HepG2 (cell line): Measurements from ENCODE around the gene SELENOS. TPM values are rescaled to one million over a fixed set of nuclear protein-coding genes. Genes with fewer than 3 reads are reported as not detected.
A peak's percentile ranks its signal among the peaks of the same experiment; 100 is the strongest.
"Not testable (repeated sequence)": the region's sequence is repeated elsewhere in the genome, so short reads cannot be mapped to it uniquely, and the experiment has no call there.

Experiments used
- ATAC-seq: fragments of 200-7000 bp; cut with Tn5 transposase; 3 replicates; pipeline ENCODE4 v1.9.1; 2020; ENCODE audit warnings: mild to moderate bottlenecking, moderate library complexity
- BruUV-seq: library from RNA; stranded (reverse); fragments of 400-500 nt; replicated peaks from 2 replicates; lab custom pipeline; 2021; lab: Mats Ljungman, UMichigan
- CTCF ChIA-PET: fragments of 300-600 bp; formaldehyde crosslinking; extraction: SDS; loops from one replicate; lab custom pipeline; 2021; ENCODE audit warnings: low total read pairs, inconsistent platforms, low intra/inter-chr PET ratio; lab: Yijun Ruan, JAX
- POLR2A ChIA-PET: fragments of 350-600 bp; sonication (Branson Sonifier 250); formaldehyde crosslinking; loops from one replicate; lab custom pipeline; 2020; ENCODE audit warnings: antibody characterized with exemption, inconsistent platforms; lab: Yijun Ruan, JAX
- DNase-seq: peaks from one replicate; pipeline ENCODE4 v3.0.0-alpha.2; 2015; ENCODE audit warnings: low spot score
- FAIRE-seq: peaks from 3 replicates; lab custom pipeline; 2011; peaks lifted over from hg19 to GRCh38; lab: Jason Lieb, UNC
- H2AFZ ChIP-seq: one replicate; pipeline ENCODE4 v1.6.1; 2011; ENCODE audit warnings: low read length, inconsistent platforms
- H3K27ac ChIP-seq: fragments of 300-600 bp; 3 replicates; pipeline ENCODE4 v1.8.0; 2011; ENCODE audit warnings: mixed run types, mild to moderate bottlenecking, mixed read lengths, low read length, inconsistent platforms; ENCODE audit not compliant: insufficient read depth; ENCODE audit errors: extremely low read length
- H3K27me3 ChIP-seq, 2 experiments: fragments of 200-600 bp in 1 of 2; 2 replicates in 1 of 2; 3 replicates in 1 of 2; pipeline versions ENCODE4 v1.6.0 to v1.8.0; 2011; ENCODE audit warnings: low read length in 2 of 2, mild to moderate bottlenecking in 2 of 2, moderate library complexity in 2 of 2, inconsistent platforms in 1 of 2; ENCODE audit not compliant: insufficient read depth in 2 of 2, control insufficient read depth in 1 of 2
- H3K36me3 ChIP-seq, 2 experiments: fragments of 200-600 bp in 1 of 2; replicated peaks in 1 of 2; 2 replicates in 1 of 2; 3 replicates in 1 of 2; pipeline versions ENCODE4 v1.5.1 to v1.8.0; 2011; ENCODE audit warnings: low read length in 2 of 2, inconsistent platforms in 1 of 2; ENCODE audit not compliant: insufficient read depth in 2 of 2, control insufficient read depth in 1 of 2
- H3K4me1 ChIP-seq: 2 replicates; pipeline ENCODE4 v1.5.1; 2012; ENCODE audit warnings: low read length, inconsistent platforms; ENCODE audit not compliant: insufficient read depth
- H3K4me2 ChIP-seq: 2 replicates; pipeline ENCODE4 v1.6.0; 2011; ENCODE audit warnings: low read depth, low read length, inconsistent platforms
- H3K4me3 ChIP-seq, 3 experiments: fragments of 200-600 bp in 1 of 3; sonication (generic), shearing (Covaris generic) in 1 of 3; replicated peaks in 1 of 3; 2 replicates each; pipeline ENCODE4 v1.5.1; 2011 to 2016; ENCODE audit warnings: low read length in 3 of 3, inconsistent platforms in 2 of 3, low read depth in 2 of 3, mild to moderate bottlenecking in 2 of 3, control low read depth in 1 of 3, mixed read lengths in 1 of 3; ENCODE audit not compliant: insufficient read depth in 1 of 3
- H3K79me2 ChIP-seq: one replicate; pipeline ENCODE4 v1.6.1; 2011; ENCODE audit warnings: low read length, inconsistent platforms; ENCODE audit not compliant: insufficient read depth
- H3K9ac ChIP-seq: 2 replicates; pipeline ENCODE4 v1.6.0; 2011; ENCODE audit warnings: mild to moderate bottlenecking, low read depth, low read length, inconsistent platforms; ENCODE audit not compliant: insufficient read depth
- H3K9me3 ChIP-seq: 2 replicates; pipeline ENCODE4 v1.5.1; 2012; ENCODE audit warnings: mild to moderate bottlenecking, low read length
- H4K20me1 ChIP-seq: 2 replicates; pipeline ENCODE4 v1.6.0; 2011; ENCODE audit warnings: inconsistent platforms, mild to moderate bottlenecking, low read length, moderate library complexity; ENCODE audit not compliant: insufficient read depth
- ATF4 ChIP-seq, 2 experiments: fragments of 450-650 bp in 1 of 2; sonication (generic) in 1 of 2; formaldehyde crosslinking; IDR thresholded peaks; 2 replicates each; pipeline versions ENCODE4 v1.5.0 to v1.8.0; 2020 to 2022; ENCODE audit warnings: mild to moderate bottlenecking in 1 of 2, missing genetic modification reagents in 1 of 2
- CTCF ChIP-seq: sonication (generic); formaldehyde crosslinking; IDR thresholded peaks from 2 replicates; pipeline ENCODE4 v1.5.0; 2020; ENCODE audit warnings: mild to moderate bottlenecking, missing genetic modification reagents, moderate library complexity
- ZNF780A ChIP-seq: sonication (generic); formaldehyde crosslinking; IDR thresholded peaks from 2 replicates; pipeline ENCODE4 v1.8.0; 2022; ENCODE audit warnings: mild to moderate bottlenecking, missing genetic modification reagents, moderate library complexity
- WGBS: methylation state at CpG from one replicate; pipeline ENCODE4 v1.1.6; 2017; ENCODE audit warnings: low lambda C conversion rate; 5-methylcytosine and 5-hydroxymethylcytosine counted together
- in situ Hi-C: cut with HindIII; loops from 2 replicates; pipeline ENCODE4 v1.10.0; 2017; ENCODE audit warnings: low pct_unique_long_range_greater_than_20kb; ENCODE audit not compliant: extremely low pct_ligation_motif_present
- intact Hi-C: fragments of 100-400 bp; cut with micrococcal nuclease; formaldehyde crosslinking; loops from one replicate; pipeline ENCODE4 v1.10.0; 2022; ENCODE audit not compliant: unreplicated experiment
- polyA plus RNA-seq, 8 experiments: library from polyadenylated mRNA; depleted of rRNA in 3 of 8; stranded (reverse) in 7 of 8; unstranded in 1 of 8; fragments of >200 nt; fragmentation: Illumina TruSeq in 4 of 8; extraction: Trizol in 4 of 8; gene quantifications; 2 replicates each; pipeline versions ENCODE4 v1.2.1 to v1.2.3, GENCODE V29; 2011 to 2016; ENCODE audit warnings: low read depth in 4 of 8, missing spikeins in 1 of 8, mixed read lengths in 1 of 8; ENCODE audit not compliant: insufficient read depth in 1 of 8
- total RNA-seq, 5 experiments: library from RNA; depleted of rRNA; stranded (reverse); fragments of >200 nt; fragmentation: Illumina TruSeq; extraction: Trizol; gene quantifications; 2 replicates each; pipeline ENCODE4 v1.2.3, GENCODE V29; 2016; ENCODE audit warnings: low read depth in 1 of 5

SELENOS gene
- total and polyA plus RNA-seq, 2 of the 13 experiments (the other 11 are each of a cell fraction or from before 2014, with no cell fraction given), result 63.0 to 66.1 TPM

- TF ChIP-seq ATF4 (CRISPR knock-in tag; IDR thresholded peaks at IDR 0.05) (no peak), ZNF780A (CRISPR knock-in tag) (no peak), CTCF (CRISPR knock-in tag) (peak; percentile 61)
Observed at GRCh38 chr15:101288905-101289513, 11.7 kb upstream of the SELENOS start (continued).

GRCh38 chr15:101287342-101287741, 10.1 kb upstream of the SELENOS start:
- FAIRE-seq, intact Hi-C loops: not testable (repeated sequence)

More at GRCh38 chr15:101287342-101287741, 10.1 kb upstream of the SELENOS start:
- Histone ChIP-seq H4K20me1 (peaks cover 26% of the 10 kb centered on the region), H3K79me2 (peaks cover 46% of the 10 kb centered on the region), H3K36me3 (peaks cover 20 to 68% of the 10 kb centered on the region in 2 experiments)
- H3K27me3 ChIP-seq, H3K27ac ChIP-seq, POLR2A ChIA-PET, ATAC-seq, BruUV-seq, H3K4me1 ChIP-seq, H3K4me3 ChIP-seq, H2AFZ ChIP-seq, H3K9ac ChIP-seq, H3K4me2 ChIP-seq, DNase-seq, CTCF ChIA-PET, H3K9me3 ChIP-seq: not testable (repeated sequence)
- 98% methylated on average over 6 of the region's 6 CpGs for WGBS
- in situ Hi-C loops, result loop anchor here (5.0 kb wide), 1 partner anchor 365 kb away; the partner anchor contains the start of gene TM2D3
